ENCODE data around the gene STEAP1.
"Not testable (repeated sequence)": the region's sequence is repeated elsewhere in the genome, so short reads cannot be mapped to it uniquely, and the experiment has no call there.

STEAP1 gene

GRCh38 chr7:90175667-90176066 is 21.4 kb downstream of the STEAP1 start:
- no peak for DNase-seq

DNA sequence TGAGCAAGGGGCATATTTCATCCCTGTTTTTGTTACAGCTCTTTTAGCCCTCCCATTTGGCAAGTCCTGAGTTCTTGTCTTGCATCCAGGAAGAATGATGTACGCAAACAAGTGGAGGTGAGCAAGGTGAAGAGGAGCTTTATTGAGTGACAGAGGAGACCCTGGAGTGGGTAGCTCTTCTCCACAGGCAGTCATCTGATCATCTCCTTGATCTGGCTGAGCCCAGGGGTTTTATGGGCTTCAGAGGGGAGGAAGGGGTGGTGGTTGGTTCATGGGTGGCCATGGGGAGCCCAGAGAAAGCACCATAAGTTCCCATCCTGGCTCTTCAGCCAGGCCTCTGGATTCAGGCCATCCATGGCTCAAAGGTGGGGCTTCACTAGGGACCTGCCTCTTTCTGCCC is 21.9 kb downstream of the STEAP1 start:
- DNase-seq: no peak

- no peak for DNase-seq
Observed at GRCh38 chr7:90178166-90178565, 23.9 kb downstream of the STEAP1 start.

- DNase-seq: no peak
Observed at GRCh38 chr7:90178679-90179278, 24.5 kb downstream of the STEAP1 start.

DNA sequence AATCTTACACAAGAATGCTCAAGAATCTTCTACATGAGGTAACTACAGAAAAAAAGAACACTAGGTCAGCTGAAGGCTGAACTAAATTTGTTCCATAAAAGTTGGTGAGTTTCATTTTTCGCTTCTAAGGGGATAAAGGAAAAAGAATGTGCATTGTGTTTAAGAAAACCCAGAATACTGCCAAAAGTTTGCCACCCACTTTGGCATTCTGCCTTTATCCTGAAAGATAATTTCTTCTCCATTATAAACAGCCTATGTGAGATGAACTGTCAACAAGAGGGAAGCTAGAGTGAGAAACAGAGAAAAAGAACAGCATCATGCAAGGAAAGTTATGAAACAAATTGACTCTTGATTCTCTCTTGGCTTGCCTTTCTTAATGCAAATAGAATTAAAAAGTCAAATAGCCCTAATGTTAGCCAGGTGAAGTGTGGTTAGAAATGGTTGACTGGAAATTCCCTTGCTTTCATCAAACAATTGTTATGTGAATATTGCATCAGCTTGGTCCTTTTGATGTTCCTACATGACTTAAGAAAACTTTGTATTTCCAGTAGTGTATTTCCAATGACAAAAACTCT is 25.8 kb downstream of the STEAP1 start:
- DNase-seq: no peak

GRCh38 chr7:90180649-90181048 is 26.4 kb downstream of the STEAP1 start:
- DNase-seq: no peak

- DNase-seq: no peak
Observed at GRCh38 chr7:90181485-90181884, 27.2 kb downstream of the STEAP1 start.

DNA sequence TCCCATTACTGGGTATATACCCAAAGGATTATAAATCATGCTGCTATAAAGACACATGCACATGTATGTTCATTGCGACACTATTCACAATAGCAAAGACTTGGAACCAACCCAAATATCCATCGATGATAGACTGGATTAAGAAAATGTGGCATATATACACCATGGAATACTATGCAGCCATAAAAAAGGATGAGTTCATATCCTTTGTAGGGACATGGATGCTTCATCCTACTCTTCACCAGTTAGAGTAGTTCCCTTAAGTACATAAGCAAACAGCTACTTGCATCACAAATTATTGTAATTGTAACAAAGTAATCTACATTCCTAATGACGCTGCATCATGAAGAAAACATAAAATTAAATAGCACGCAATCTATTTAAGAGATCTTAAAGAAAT is 32.0 kb downstream of the STEAP1 start:
- not testable (repeated sequence) for DNase-seq

GRCh38 chr7:90187507-90188050 is 33.3 kb downstream of the STEAP1 start:
- no peak for DNase-seq

DNA sequence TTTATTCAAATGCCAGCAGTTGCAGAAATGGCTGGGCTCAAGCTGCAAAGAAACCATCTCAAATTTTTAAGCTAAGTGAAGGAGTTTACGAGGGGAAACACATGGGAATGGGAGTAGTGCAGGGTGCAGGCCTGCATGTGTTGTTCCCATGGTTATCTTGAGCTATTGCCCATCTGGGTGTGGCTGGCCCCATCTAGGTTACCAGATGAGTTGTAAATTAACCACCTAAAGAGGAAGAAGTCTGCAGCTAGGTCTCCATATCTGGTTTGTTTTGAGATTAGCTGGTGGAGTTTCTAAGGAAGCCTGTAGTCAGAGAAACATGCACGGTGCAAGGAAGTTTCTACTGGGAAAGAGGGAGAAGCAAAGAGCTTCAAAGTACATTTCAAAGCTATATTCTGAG is 34.0 kb downstream of the STEAP1 start:
- no peak for DNase-seq

DNA sequence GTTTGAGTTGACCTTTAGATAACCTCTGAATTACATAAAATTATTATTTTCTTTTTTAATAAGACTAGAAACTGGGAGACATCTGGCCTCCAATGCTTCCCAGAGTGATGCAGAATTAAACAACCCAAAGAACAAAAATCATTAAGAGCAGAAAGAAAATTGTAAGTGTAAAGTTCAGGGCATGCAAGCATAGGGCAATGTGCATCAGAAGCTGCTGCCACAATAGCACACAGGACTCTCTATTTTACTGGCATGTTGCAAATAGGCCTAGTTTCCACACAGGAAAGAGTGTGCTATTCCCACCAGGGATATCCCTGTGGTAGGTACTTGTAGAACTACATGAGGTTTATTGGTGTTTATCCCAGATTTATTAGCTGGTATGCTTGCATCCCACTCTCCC is 36.7 kb downstream of the STEAP1 start:
- no peak for DNase-seq

GRCh38 chr7:90191648-90192047 is 37.4 kb downstream of the STEAP1 start:
- no peak for DNase-seq

DNA sequence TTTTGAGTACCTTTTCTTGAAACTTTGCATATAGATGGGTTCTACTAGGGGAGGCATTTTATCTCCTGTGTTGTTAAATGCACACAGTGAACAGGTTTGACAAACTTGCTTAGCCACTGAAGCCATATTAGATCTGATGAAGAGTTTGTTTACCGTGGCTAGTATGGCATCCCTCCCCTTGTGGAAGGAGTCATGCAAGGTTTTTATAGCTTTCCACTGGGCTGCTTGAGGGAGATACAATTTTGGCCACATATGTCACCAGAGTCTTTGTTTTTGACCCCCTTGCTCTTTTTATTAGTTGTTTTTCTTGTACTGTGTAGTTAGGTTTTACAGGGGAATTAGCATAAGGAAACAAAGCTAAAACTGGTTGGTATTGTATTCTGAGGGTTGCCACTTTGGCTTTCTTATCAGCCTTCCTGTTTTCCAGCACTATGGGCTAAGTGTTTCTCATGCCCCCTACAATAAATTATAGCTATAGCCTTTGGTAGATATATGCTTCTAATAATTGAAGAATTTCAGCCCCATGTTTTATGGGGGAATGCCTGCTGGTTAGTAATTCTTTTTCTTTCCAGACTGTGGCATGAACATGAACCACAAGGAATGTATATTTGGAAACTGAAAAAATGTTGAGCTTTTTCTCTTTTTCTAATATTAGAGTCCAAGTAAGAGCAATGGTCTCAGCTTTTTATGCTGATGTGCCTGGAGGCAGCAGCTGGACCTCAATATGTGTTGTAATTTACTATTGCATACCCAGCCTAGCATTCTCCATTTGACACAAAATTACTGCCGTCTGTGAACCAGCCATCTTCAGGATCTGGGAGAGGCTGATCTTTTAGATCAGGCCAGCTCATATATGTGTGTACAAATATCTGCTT is 38.8 kb downstream of the STEAP1 start:
- no peak for DNase-seq

DNA sequence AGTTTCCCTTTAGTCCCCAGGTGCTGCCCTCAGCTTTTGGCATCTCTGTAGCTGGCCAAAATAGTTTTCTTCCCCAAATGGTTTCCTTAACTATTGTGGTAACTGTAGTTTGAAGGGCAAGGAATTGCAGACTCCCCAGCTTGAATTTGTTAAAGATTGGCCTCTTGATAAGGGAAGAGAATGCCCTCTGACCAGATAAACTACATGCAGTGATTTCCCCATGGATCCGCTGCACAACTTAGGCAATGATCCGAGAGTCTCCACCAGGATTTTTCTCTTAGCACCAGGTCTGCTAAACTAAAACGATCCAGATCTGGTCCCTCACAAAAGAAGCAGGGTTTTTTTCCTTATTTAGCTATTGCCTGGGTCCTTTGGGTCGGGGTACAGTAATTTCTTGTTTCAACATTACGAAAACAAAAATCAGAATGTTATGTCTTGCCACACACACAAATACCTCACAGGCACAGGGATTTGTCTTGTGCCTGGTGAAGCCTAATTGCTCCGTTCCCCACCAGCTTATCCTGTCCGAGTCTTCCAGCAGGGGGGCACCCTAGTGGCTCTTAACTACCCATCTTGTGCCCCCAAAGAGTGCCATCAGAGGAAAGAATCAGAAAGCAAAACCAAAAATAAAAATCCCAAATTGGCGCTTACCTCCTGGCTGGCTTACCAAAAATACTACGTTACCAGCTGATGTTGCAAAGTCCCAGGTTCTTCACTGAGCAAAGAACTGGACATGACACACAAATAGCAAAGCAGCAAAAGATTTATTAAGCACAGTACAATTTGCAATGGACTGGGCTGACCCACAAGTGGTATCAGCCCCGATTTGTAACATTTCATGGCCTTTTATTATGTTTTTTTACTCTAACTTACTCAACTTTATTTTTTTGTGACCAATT is 40.9 kb downstream of the STEAP1 start:
- DNase-seq: no peak

DNA sequence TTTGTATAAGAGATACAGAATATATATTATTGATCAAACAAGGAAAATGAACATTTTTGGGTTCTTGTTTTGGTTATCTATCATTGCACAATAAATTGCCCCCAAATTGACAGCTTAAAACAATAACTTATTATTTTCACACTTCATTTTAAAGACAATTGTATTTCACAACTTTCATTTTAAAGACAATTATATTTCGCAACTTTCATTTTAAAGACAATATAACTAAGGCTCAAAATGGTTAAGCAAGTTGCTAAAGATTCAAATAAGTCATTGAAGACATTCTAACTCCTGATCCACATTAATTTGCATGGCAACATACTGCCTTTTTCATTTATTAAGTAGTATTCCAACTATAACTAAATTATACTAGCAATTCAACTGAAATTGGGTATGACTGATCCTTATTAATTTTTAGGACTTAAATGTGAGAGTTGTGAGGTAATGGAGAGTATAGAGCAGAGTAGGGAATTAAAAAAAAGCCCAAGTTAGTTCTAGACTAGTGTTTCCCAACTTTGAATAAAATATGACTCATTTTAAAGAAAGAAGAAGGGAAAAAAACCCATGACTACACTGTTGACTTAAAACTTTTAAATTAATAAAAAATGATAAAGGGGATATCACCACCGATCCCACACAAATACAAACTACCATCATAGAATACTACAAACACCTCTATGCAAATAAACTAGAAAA is 47.4 kb downstream of the STEAP1 start:
- no peak for DNase-seq

DNA sequence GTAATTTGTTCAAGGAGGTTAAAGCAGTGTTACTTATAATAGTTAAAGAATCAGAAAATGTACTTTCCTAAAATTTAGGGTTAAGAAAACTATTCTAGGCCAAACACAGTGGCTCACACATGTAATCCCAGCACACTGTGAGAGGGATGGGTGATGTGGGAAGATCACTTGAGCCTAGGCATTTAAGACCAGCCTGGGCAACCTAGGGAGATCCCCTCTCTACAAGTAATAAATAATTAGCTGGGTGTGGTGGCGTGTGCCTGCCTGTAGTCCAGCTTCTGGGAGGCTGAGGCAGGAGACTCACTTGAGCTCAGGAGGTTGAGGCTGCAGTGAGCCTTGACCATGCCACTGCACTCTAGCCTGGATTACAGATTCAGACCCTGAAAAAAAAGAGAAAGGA is 53.7 kb downstream of the STEAP1 start:
- DNase-seq: no peak

DNA sequence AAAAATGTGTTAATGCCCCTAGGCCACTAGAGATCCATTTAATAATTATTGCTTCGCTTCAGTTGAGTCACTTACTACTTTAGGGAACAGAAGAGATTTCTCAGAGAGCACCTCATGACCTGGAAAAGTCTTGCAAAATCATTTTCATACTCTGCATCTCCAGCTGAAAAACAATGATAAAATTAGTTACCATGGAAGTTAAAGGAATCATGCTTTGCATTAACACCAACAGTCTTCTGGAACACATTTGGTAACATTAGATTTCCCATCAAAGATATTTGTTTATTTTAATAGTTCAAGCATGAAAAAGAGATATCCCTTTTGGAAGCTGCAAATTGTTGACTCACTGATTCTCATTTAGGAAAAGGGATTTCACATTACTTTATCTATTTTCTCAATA is 55.5 kb downstream of the STEAP1 start:
- DNase-seq: no peak

DNA sequence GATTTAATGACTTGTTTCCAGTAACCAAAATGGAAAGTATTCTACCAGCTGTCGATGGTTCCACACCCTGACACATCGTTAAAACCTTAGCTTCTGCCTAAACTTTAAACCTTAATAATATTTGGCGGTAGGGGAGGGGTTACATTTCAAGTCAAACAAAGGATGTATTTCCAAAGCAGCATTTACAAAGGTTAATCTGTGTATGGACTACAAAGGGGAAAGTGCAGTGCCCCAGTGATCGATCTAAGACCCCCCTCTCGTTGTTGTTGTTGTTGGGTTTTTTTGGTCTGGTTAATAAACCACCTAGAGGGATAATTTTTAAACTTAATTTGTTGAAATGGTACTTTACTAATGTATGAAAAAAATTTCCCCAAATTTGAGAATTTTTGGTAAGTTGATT is 56.2 kb downstream of the STEAP1 start:
- peak; percentile 3 for DNase-seq

DNA sequence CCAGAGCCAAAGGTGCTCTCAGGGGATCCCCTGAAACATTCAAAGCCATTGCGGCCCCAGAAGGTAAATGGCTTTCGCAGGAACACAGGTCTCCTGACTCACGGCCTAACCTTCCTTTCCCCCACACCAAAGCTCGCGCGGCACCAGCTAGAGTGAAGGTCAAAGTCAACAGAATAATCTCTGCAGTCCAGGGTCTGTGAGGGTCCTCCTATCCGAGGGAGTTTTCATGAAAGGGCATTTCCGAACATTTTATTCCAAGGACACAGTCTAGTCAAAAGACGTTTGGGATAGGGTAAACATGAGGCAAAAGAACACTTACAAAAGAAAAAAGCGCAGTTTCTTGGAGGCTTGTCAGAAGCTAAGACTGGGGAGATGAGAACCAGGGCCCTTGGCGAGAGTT is 56.7 kb downstream of the STEAP1 start:
- DNase-seq: no peak

DNA sequence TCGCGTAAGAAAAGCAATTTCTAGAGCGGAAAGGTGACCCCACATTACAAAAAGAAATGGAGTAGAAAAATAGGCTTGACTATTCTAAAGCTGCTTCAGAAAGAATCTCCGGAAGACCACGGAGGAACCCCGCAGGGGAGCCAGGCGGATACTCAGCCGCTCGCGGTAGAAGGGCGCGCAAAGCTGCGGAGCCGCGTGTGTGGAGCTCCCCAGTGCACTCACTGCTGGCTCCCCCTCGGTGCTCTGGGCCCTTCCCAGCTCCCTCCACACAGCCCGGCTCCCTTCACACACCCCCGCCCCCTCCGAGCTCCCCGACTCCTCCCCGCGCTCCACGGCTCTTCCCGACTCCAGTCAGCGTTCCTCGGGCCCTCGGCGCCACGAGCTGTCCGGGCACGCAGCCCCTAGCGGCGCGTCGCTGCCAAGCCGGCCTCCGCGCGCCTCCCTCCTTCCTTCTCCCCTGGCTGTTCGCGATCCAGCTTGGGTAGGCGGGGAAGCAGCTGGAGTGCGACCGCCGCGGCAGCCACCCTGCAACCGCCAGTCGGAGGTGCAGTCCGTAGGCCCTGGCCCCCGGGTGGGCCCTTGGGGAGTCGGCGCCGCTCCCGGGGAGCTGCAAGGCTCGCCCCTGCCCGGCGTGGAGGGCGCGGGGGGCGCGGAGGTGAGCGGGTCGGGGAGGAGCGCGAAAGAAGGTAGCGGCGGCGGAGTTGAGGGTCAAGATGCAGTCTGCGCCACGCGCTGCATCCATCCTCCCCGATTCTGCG is 57.3 kb downstream of the STEAP1 start, which contains the start of gene STEAP2:
Gene STEAP2, plus strand, starts transcription at position 350 of the 758 bp plus-strand sequence. CDS start 13,343 bp downstream, outside the sequence.
- peak; percentile 95 for DNase-seq

- DNase-seq: no peak
Observed at GRCh38 chr7:90212149-90212495, 57.9 kb downstream of the STEAP1 start.

All from retina (tissue), 1 donor.